ENCODE results near the gene PLAAT4. TPM values are rescaled to one million over a fixed set of nuclear protein-coding genes. Genes with fewer than 3 reads are reported as not detected.

Gene PLAAT4
- total RNA-seq, 1 experiment from 2014 or later, result 0.52 TPM

DNA sequence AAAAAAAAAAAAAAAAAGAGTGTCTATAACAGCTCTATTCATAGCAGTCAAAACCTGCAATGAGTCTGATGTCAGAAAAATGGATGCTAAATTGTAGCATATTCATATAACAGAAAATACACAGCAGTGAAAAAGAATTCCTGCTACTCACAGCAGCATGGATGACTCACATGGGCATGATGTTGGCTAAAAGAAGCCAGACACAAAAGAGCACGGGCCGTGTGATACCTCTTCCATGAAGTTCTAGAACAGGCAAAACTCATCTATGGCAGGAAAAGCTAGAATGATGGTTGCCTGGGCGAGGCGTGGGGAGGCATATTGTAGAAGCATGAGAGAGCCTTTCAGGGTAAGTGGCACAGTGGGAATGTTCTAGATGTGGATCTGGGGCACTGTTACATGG, 58.7 kb downstream of the PLAAT4 start:
- POLR2A ChIA-PET, result no interaction called here
- no peak overlapping the region for H3K27ac ChIP-seq (ENCODE audit: low read depth, low read length)
- H3K79me2 ChIP-seq (ENCODE audit: insufficient read depth, low read length), result no peaks in the 10 kb centered on the region
- H3K4me2 ChIP-seq (ENCODE audit: low read length), result no peak overlapping the region
- no peak overlapping the region for H2AFZ ChIP-seq (ENCODE audit: low read depth, low read length, poor library complexity, severe bottlenecking)
- no TSS peak for BruUV-seq (replicated peaks)
- no peak overlapping the region for H3K4me3 ChIP-seq (replicated peaks in 1 of 2; ENCODE audit: low read depth in 1 of 2, low read length in 2 of 2)
- no peak for DNase-seq (ENCODE audit: low read depth, low spot score)
- no peak overlapping the region for H3K9ac ChIP-seq (ENCODE audit: low read length)
- H4K20me1 ChIP-seq (ENCODE audit: insufficient read depth), result no peaks in the 10 kb centered on the region
- no peaks in the 10 kb centered on the region for H3K4me1 ChIP-seq (ENCODE audit: control insufficient read depth in 1 of 2, insufficient read depth in 2 of 2, low read length in 2 of 2)
- CTCF ChIA-PET, result no interaction called here
- RAD21 ChIA-PET (ENCODE audit: low non-redundant PET in 1 of 2, low total read pairs in 2 of 2, uncharacterized antibody in 2 of 2, unreplicated experiment in 2 of 2), result no interaction called here
- no peaks in the 10 kb centered on the region for H3K27me3 ChIP-seq (ENCODE audit: insufficient read depth, low read length)
- intact Hi-C loops (cut with micrococcal nuclease), result no loop called here
- TF ChIP-seq POLR2A (IDR thresholded peaks at IDR 0.05; ENCODE audit: borderline replicate concordance, extremely low read depth, insufficient read depth, insufficient read length), result no peak
- no peak for TF ChIP-seq POLR2AphosphoS5 (IDR thresholded peaks at IDR 0.05; ENCODE audit: low read depth, low read length)
- TF ChIP-seq EZH2 (IDR thresholded peaks at IDR 0.05), result no peak
- TF ChIP-seq CEBPB (IDR thresholded peaks at IDR 0.05; ENCODE audit: low read depth), result no peak
- ATAC-seq, result no peak
- H3K9me2 ChIP-seq (ENCODE audit: insufficient read depth), result no peaks in the 10 kb centered on the region
- no peaks in the 10 kb centered on the region for H3K9me3 ChIP-seq (ENCODE audit: control insufficient read depth in 1 of 2, insufficient read depth in 1 of 2, low read depth in 1 of 2, low read length in 2 of 2)
- H3K36me3 ChIP-seq (ENCODE audit: control insufficient read depth in 1 of 2, insufficient read depth in 2 of 2, low read length in 2 of 2), result no peaks in the 10 kb centered on the region

Other genes with a start within 250 kb of the PLAAT4 start
- gene SLC22A9, start 167.0 kb upstream of the PLAAT4 start, total RNA-seq (2021; ENCODE audit: unreplicated experiment), result not detected
- gene PLAAT5, start 45.6 kb upstream of the PLAAT4 start, total RNA-seq (2021; ENCODE audit: unreplicated experiment), result not detected
- gene LGALS12, start 30.7 kb upstream of the PLAAT4 start, total RNA-seq (2021; ENCODE audit: unreplicated experiment), result not detected
- gene PLAAT2, start 26.6 kb downstream of the PLAAT4 start, total RNA-seq (2021; ENCODE audit: unreplicated experiment), result not detected
- 31.1 TPM for gene PLAAT3, start 77.6 kb downstream of the PLAAT4 start, total RNA-seq (2021; ENCODE audit: unreplicated experiment)
- 32.3 TPM for gene ATL3, start 134.6 kb downstream of the PLAAT4 start, total RNA-seq (2021; ENCODE audit: unreplicated experiment)
- 95.0 TPM for gene RTN3, start 144.7 kb downstream of the PLAAT4 start, total RNA-seq (2021; ENCODE audit: unreplicated experiment)
- gene ZFTA, start 232.0 kb downstream of the PLAAT4 start, total RNA-seq (2021; ENCODE audit: unreplicated experiment), result 14.7 TPM